Testis (tissue), 2 donors: Measurements from ENCODE around the gene HSD17B2.

Source experiments
- POLR2A ChIP-seq: fragments of 450-650 bp; IDR thresholded peaks from one replicate; pipeline ENCODE4 v1.6.1; 2017; ENCODE audit warnings: antibody characterized with exemption, mild to moderate bottlenecking, moderate library complexity
- TF ChIP-seq, protein P1 (sequence below), 3 experiments: fragments of 450-650 bp in 2 of 3; fragments of 200-600 bp in 1 of 3; sonication (generic) in 1 of 3; IDR thresholded peaks; one replicate each; pipeline ENCODE4 v1.5.1; 2016 to 2019; ENCODE audit warnings: antibody characterized with exemption in 3 of 3, mild to moderate bottlenecking in 2 of 3, moderate library complexity in 1 of 3

DNA sequence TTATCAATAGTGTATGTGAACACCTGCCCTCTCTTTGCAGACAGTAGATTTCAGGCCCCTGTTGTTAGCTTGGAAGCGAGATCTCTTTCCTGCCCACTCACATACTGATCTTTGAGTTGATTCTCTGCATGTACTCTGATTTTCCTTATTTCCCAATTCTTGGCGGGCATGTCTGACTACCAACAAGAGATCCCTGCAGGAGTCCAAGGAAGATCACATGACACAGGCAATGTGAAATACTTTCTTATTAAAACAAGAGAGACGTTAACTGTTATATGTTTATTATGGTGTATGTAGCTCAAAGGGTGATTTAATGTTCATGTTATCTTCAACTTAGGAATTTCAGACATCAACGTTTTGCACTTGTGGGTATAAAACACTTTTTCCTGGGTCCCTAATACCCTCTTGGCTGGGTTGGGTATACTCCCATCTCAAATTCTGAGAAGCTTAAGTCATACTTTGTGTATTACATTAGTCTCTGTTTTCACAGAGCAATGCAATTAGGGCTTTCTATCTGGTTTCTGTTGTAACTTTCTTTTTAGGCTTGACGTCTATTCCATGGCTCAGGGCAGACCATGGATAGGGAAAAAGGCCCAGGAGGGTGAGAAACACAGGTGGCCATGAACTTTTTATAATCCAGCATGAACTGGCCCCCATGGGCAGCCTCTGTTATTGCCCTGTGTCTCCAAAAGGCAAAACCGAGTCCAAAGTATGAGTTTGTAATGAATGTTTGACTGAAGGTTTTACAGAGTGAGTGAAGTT lies 32.2 kb downstream of the HSD17B2 start:
- TF ChIP-seq, protein P1, sequence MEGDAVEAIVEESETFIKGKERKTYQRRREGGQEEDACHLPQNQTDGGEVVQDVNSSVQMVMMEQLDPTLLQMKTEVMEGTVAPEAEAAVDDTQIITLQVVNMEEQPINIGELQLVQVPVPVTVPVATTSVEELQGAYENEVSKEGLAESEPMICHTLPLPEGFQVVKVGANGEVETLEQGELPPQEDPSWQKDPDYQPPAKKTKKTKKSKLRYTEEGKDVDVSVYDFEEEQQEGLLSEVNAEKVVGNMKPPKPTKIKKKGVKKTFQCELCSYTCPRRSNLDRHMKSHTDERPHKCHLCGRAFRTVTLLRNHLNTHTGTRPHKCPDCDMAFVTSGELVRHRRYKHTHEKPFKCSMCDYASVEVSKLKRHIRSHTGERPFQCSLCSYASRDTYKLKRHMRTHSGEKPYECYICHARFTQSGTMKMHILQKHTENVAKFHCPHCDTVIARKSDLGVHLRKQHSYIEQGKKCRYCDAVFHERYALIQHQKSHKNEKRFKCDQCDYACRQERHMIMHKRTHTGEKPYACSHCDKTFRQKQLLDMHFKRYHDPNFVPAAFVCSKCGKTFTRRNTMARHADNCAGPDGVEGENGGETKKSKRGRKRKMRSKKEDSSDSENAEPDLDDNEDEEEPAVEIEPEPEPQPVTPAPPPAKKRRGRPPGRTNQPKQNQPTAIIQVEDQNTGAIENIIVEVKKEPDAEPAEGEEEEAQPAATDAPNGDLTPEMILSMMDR (IDR thresholded peaks at IDR 0.05): no peak
- no peak for TF ChIP-seq POLR2A
